Tibial artery (tissue), 4 donors: ENCODE data around the gene CLP1.

ENCODE experiments used
- DNase-seq, 2 donors: peaks; one replicate each; pipeline ENCODE4 v3.0.0-alpha.2; 2019
- H3K27ac ChIP-seq, 2 donors: fragments of 200-600 bp; sonication (generic) in 1 of 2; 1 replicate in 1 of 2; 2 replicates in 1 of 2; pipeline ENCODE4 v1.5.1; 2018 to 2019; ENCODE audit warnings: mild to moderate bottlenecking in 1 of 2
- H3K27me3 ChIP-seq, 2 donors: fragments of 200-600 bp; sonication (generic) in 1 of 2; one replicate each; pipeline versions ENCODE4 v1.5.1 to v1.6.0; 2016 to 2019
- H3K36me3 ChIP-seq, 3 donors: fragments of 200-600 bp; sonication (generic) in 2 of 3; one replicate each; pipeline ENCODE4 v1.5.1; 2016 to 2019; ENCODE audit warnings: mild to moderate bottlenecking in 2 of 3
- H3K4me1 ChIP-seq, 4 donors: fragments of 200-600 bp; sonication (generic) in 2 of 4; 1 replicate in 3 of 4; 2 replicates in 1 of 4; pipeline ENCODE4 v1.5.1; 2016 to 2019
- H3K4me3 ChIP-seq, 2 donors: fragments of 200-600 bp; sonication (generic) in 1 of 2; 1 replicate in 1 of 2; 2 replicates in 1 of 2; pipeline ENCODE4 v1.5.1; 2018 to 2019; ENCODE audit warnings: mild to moderate bottlenecking in 2 of 2
- H3K9me3 ChIP-seq, 3 donors: fragments of 200-600 bp; sonication (generic) in 1 of 3; one replicate each; pipeline ENCODE4 v1.5.1; 2016 to 2019
- CTCF ChIP-seq, 2 experiments: fragments of 200-600 bp in 1 of 2; fragments of 450-650 bp in 1 of 2; IDR thresholded peaks; one replicate each; pipeline ENCODE4 v1.5.1; 2017 to 2019; ENCODE audit warnings: antibody characterized with exemption in 2 of 2, mild to moderate bottlenecking in 1 of 2, moderate library complexity in 1 of 2
- intact Hi-C: fragments of 100-400 bp; cut with DNase I; formaldehyde crosslinking; loops from one replicate; pipeline ENCODE4 v1.15.0; 2023; ENCODE audit warnings: low total_unique reads

The CLP1 gene

GRCh38 chr11:57646194-57646798, 11.3 kb upstream of the CLP1 start:
- no peak for DNase-seq
- Histone ChIP-seq H3K36me3 (no peaks in the 10 kb centered on the region), H3K27ac (no peak overlapping the region), H3K4me3 (no peak overlapping the region), H3K9me3 (no peaks in the 10 kb centered on the region), H3K27me3 (peaks cover 0 to 45% of the 10 kb centered on the region in 2 donors), H3K4me1 (peaks cover 0 to 58% (median 44%) of the 10 kb centered on the region in 4 donors)
- no peak for TF ChIP-seq CTCF (IDR thresholded peaks at IDR 0.05)
- intact Hi-C loops = loop anchor here (10.0 kb wide), 2 partner anchors 151 to 191 kb away; no protein-coding TSS in a partner anchor

GRCh38 chr11:57646799-57647303, 10.7 kb upstream of the CLP1 start:
- H3K9me3 ChIP-seq = no peaks in the 10 kb centered on the region
- H3K27me3 ChIP-seq = peaks cover 0 to 47% of the 10 kb centered on the region in 2 donors
- DNase-seq = no peak
- H3K4me3 ChIP-seq = no peak overlapping the region
- intact Hi-C loops = loop anchor here (10.0 kb wide), 2 partner anchors 152 to 192 kb away; no protein-coding TSS in a partner anchor
- H3K27ac ChIP-seq = no peak overlapping the region
- no peak for TF ChIP-seq CTCF (IDR thresholded peaks at IDR 0.05)
- H3K36me3 ChIP-seq = no peaks in the 10 kb centered on the region
- peaks cover 0 to 58% (median 44%) of the 10 kb centered on the region in 4 donors for H3K4me1 ChIP-seq

GRCh38 chr11:57647372-57647771, 10.2 kb upstream of the CLP1 start:
- TF ChIP-seq CTCF (IDR thresholded peaks at IDR 0.05) = no peak
- Histone ChIP-seq H3K27ac (no peak overlapping the region), H3K27me3 (peaks cover 0 to 47% of the 10 kb centered on the region in 2 donors), H3K4me1 (peaks cover 0 to 58% (median 44%) of the 10 kb centered on the region in 4 donors), H3K36me3 (no peaks in the 10 kb centered on the region), H3K9me3 (no peaks in the 10 kb centered on the region), H3K4me3 (no peak overlapping the region)
- intact Hi-C loops = loop anchor here (10.0 kb wide), 2 partner anchors 153 to 193 kb away; no protein-coding TSS in a partner anchor
- DNase-seq = no peak

GRCh38 chr11:57647960-57648800, 9.4 kb upstream of the CLP1 start:
- H3K9me3 ChIP-seq = no peaks in the 10 kb centered on the region
- DNase-seq = no peak
- H3K27ac ChIP-seq = no peak overlapping the region
- no peaks in the 10 kb centered on the region for H3K36me3 ChIP-seq
- TF ChIP-seq CTCF (IDR thresholded peaks at IDR 0.05) = no peak
- peaks cover 0 to 47% of the 10 kb centered on the region in 2 donors for H3K27me3 ChIP-seq
- peaks cover 0 to 58% (median 44%) of the 10 kb centered on the region in 4 donors for H3K4me1 ChIP-seq
- intact Hi-C loops = loop anchor here (10.0 kb wide), 2 partner anchors 153 to 193 kb away; no protein-coding TSS in a partner anchor
- H3K4me3 ChIP-seq = no peak overlapping the region

- no peak overlapping the region for H3K27ac ChIP-seq
- no peak for DNase-seq
These were observed 8.5 kb upstream of the CLP1 start for GRCh38 chr11:57648801-57649735.

More at GRCh38 chr11:57648801-57649735, 8.5 kb upstream of the CLP1 start:
- TF ChIP-seq CTCF (IDR thresholded peaks at IDR 0.05) = no peak
- Histone ChIP-seq H3K27me3 (peaks cover 0 to 47% of the 10 kb centered on the region in 2 donors), H3K4me1 (peaks cover 0 to 57% (median 43%) of the 10 kb centered on the region in 4 donors), H3K36me3 (no peaks in the 10 kb centered on the region), H3K9me3 (no peaks in the 10 kb centered on the region), H3K4me3 (peak overlapping the region; percentile 35 to 41)
- intact Hi-C loops = loop anchor here (10.0 kb wide), 2 partner anchors 154 to 194 kb away; no protein-coding TSS in a partner anchor
